Activated naive CD4-positive, alpha-beta T cell treated with anti-CD3 and anti-CD28 coated beads for 36 hours (primary cell): Measurements from ENCODE around the gene AIRE. TPM values are rescaled to one million over a fixed set of nuclear protein-coding genes. Genes with fewer than 3 reads are reported as not detected.
A peak's percentile ranks its signal among the peaks of the same experiment; 100 is the strongest.
"Not testable (repeated sequence)": the region's sequence is repeated elsewhere in the genome, so short reads cannot be mapped to it uniquely, and the experiment has no call there.

Experiments
- CTCF ChIA-PET: fragments of 350-600 bp; sonication (Branson Sonifier 250); formaldehyde crosslinking; loops from one replicate; lab custom pipeline; 2021; ENCODE audit warnings: antibody characterized with exemption; lab: Charles Lee
- DNase-seq: peaks from one replicate; pipeline ENCODE4 v3.0.0-alpha.2; 2020
- H3K27ac Mint-ChIP-seq: one replicate; pipeline ENCODE4 v1.8.0; 2021; ENCODE audit warnings: mild to moderate bottlenecking, mixed read lengths
- H3K27me3 Mint-ChIP-seq: one replicate; pipeline ENCODE4 v1.8.0; 2021; ENCODE audit warnings: low read depth, mixed read lengths
- H3K36me3 Mint-ChIP-seq: one replicate; pipeline ENCODE4 v1.8.0; 2021; ENCODE audit warnings: low read depth, mixed read lengths
- H3K4me1 Mint-ChIP-seq: one replicate; pipeline ENCODE4 v1.8.0; 2021; ENCODE audit warnings: low read depth, mixed read lengths
- H3K4me3 Mint-ChIP-seq: one replicate; pipeline ENCODE4 v1.8.0; 2021; ENCODE audit warnings: mild to moderate bottlenecking, moderate library complexity, mixed read lengths
- H3K9me3 Mint-ChIP-seq: one replicate; pipeline ENCODE4 v1.8.0; 2021; ENCODE audit warnings: mixed read lengths
- intact Hi-C: fragments of 100-400 bp; cut with micrococcal nuclease; formaldehyde crosslinking; loops from one replicate; pipeline ENCODE4 v1.15.1; 2023
- total RNA-seq, 2 experiments: library from RNA; stranded (reverse); gene quantifications; one replicate each; pipeline ENCODE4 v1.2.3, GENCODE V29; 2021

AIRE gene
- total RNA-seq, 2 experiments from 2014 or later: not detected

- peak overlapping the region; percentile 46 for H3K27ac Mint-ChIP-seq
- CTCF ChIA-PET: interaction anchor here (0.6 to 1.9 kb wide), 16 partner anchors 10 to 629 kb away, joined by 3 to 7 read pairs (median 4); partner anchors contain the start of genes DNMT3L and TRPM2
- intact Hi-C loops: loop anchor here (5.0 kb wide), 2 partner anchors 180 to 285 kb away; partner anchors contain the start of gene TRAPPC10
- H3K4me1 Mint-ChIP-seq: peaks cover 43% of the 10 kb centered on the region
- peak overlapping the region; percentile 34 for H3K4me3 Mint-ChIP-seq
- no peaks in the 10 kb centered on the region for H3K36me3 Mint-ChIP-seq
- H3K27me3 Mint-ChIP-seq: no peaks in the 10 kb centered on the region
- H3K9me3 Mint-ChIP-seq: no peaks in the 10 kb centered on the region
- DNase-seq: peak; percentile 91
These were observed 12.0 kb downstream of the AIRE start for GRCh38 chr21:44297525-44298290.

GRCh38 chr21:44298301-44298700, 12.6 kb downstream of the AIRE start:
- no peaks in the 10 kb centered on the region for H3K27me3 Mint-ChIP-seq
- no peaks in the 10 kb centered on the region for H3K36me3 Mint-ChIP-seq
- peak overlapping the region; percentile 46 for H3K27ac Mint-ChIP-seq
- CTCF ChIA-PET: interaction anchor here (0.6 to 1.9 kb wide), 16 partner anchors 11 to 629 kb away, joined by 3 to 7 read pairs (median 4); partner anchors contain the start of genes DNMT3L and TRPM2
- no peaks in the 10 kb centered on the region for H3K9me3 Mint-ChIP-seq
- peak; percentile 42 for DNase-seq
- peaks cover 49% of the 10 kb centered on the region for H3K4me1 Mint-ChIP-seq
- H3K4me3 Mint-ChIP-seq: peak overlapping the region; percentile 34
- intact Hi-C loops: loop anchor here (5.0 kb wide), 2 partner anchors 179 to 286 kb away; partner anchors contain the start of gene TRAPPC10

GRCh38 chr21:44299085-44299457, 13.4 kb downstream of the AIRE start:
- Mint-ChIP-seq H3K27me3 (no peaks in the 10 kb centered on the region), H3K4me1 (peaks cover 54% of the 10 kb centered on the region)
- peak; percentile 46 for DNase-seq

DNA sequence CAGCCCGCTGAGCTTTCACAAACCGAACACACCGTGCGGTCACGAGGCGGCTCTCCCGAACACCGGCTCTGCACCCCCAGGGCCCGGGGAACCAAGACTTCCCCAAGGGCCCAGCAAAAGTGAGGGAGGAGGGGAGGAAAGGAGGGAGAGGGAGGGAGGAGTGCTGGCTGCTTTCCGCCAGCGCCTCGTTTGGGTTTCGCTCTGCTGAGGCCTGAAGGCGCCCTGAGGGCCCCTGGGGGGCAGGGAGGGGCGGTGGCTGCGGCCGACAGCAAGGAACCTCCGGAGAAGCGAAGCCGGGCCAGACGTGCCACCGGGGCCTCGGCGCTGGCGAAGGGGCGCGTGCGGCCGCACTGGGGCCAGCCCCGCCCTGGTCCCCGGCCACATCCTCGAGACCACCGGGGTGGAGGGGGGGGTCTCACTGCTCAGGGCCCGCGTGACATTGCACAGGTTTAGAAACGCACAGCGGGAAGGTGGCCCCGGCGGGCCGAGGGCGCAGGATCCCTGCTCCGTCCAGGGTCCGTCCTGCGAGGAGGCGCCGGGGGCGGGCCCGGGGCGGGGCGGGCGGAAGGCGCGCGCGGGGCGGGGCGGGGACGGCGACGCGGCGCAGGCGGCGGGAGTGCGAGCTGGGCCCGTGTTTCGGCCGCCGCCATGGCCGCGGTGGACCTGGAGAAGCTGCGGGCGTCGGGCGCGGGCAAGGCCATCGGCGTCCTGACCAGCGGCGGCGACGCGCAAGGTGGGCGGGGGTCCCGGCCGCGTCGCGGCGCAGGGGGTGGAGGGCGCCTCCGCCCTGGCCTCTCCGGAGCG, 14.0 kb downstream of the AIRE start, which contains the start of gene PFKL:
PFKL (plus strand) TSS at position 596 of the 804 bp plus-strand sequence; CDS start at position 649, 53 bp downstream.
- CTCF ChIA-PET: no interaction called here
- H3K27ac Mint-ChIP-seq: peak within 1 kb of the TSS; percentile 87
- H3K9me3 Mint-ChIP-seq: no peaks in the 10 kb centered on the region
- no peaks in the 10 kb centered on the region for H3K36me3 Mint-ChIP-seq
- DNase-seq: peak; percentile 64
- H3K27me3 Mint-ChIP-seq: no peaks in the 10 kb centered on the region
- H3K4me3 Mint-ChIP-seq: peak within 1 kb of the TSS; percentile 78
- intact Hi-C loops: loop anchor here (1.0 to 10.0 kb wide), 5 partner anchors 40 to 287 kb away; partner anchors contain the start of genes CFAP410, LRRC3 and TRAPPC10
- H3K4me1 Mint-ChIP-seq: peaks cover 54% of the 10 kb centered on the region

More at GRCh38 chr21:44299085-44299457, 13.4 kb downstream of the AIRE start:
- intact Hi-C loops: loop anchor here (5.0 kb wide), 2 partner anchors 178 to 287 kb away; partner anchors contain the start of gene TRAPPC10
- Mint-ChIP-seq H3K9me3 (no peaks in the 10 kb centered on the region), H3K4me3 (peak overlapping the region; percentile 78), H3K27ac (peak overlapping the region; percentile 87), H3K36me3 (no peaks in the 10 kb centered on the region)
- CTCF ChIA-PET: interaction anchor here (1.3 to 1.9 kb wide), 3 partner anchors 12 to 22 kb away, joined by 5 to 7 read pairs (median 6); no protein-coding TSS in a partner anchor

DNA sequence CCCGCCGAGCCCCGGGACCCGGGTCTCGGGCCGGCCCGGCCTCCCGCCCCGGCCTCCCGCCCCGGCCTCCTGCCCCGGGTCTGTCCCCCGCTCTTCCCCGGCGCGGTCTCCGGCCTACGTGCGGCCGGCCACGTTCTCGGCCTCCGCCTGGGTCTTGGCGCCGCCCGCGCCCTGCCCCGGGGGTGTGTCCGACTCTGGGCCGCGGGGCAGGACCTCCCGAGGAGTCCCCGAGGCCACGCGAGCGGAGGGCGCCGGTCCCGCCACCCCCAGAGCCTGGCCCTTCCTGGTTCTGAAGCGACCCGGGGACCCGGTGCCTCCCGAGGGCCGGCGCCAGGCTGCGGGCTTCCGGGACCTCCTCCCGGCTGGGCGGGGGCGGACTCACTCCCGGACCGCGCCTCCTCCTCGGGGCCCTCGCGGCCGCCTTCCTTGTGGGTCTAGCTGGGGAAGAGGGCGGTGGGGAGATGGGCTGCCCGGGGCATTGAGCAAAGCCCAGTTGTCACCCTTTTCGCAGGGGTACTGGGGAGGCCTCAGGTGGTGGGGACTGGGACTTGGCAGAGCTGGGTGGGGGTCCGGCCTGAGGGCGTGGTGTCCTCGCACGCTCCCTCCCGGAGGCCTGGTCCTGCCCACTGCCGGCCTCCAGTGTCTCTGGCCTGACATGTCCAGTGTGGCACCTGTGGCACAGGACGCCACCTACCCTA, 14.7 kb downstream of the AIRE start:
- Mint-ChIP-seq H3K4me3 (peak overlapping the region; percentile 74), H3K4me1 (peaks cover 55% of the 10 kb centered on the region), H3K27me3 (no peaks in the 10 kb centered on the region), H3K27ac (peak overlapping the region; percentile 50), H3K36me3 (no peaks in the 10 kb centered on the region), H3K9me3 (no peaks in the 10 kb centered on the region)
- DNase-seq: peak; percentile 63
- intact Hi-C loops: loop anchor here (1.0 to 10.0 kb wide), 3 partner anchors 39 to 154 kb away; partner anchors contain the start of genes CFAP410 and LRRC3
- CTCF ChIA-PET: interaction anchor here (0.6 kb wide), 1 partner anchor 32 kb away, joined by 3 read pairs; no protein-coding TSS in a partner anchor

DNA sequence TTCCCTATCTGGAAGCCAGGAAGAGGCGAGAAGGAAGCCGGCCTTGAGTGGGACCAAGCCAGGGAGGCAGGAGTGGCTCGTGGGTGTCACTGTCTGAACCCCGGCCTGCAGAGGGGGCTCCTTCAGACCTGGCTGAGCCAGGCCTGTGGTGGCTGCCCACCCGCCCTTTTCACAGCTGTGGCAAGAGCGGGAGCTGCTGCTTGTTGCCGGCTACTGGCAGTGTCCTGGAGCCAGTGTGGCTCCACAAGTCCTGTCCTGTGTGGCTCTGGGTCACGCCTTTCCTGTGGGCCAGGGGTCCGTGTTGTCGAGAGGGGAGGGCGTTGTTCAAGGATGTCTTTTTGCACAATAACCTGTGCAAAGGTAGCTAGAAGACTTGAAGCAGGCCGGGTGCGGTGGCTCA, 15.5 kb downstream of the AIRE start:
- Mint-ChIP-seq H3K27ac (peak overlapping the region; percentile 50), H3K9me3 (no peaks in the 10 kb centered on the region), H3K27me3 (no peaks in the 10 kb centered on the region), H3K36me3 (no peaks in the 10 kb centered on the region), H3K4me3 (peak overlapping the region; percentile 74), H3K4me1 (peaks cover 55% of the 10 kb centered on the region)
- CTCF ChIA-PET: interaction anchor here (0.6 to 1.0 kb wide), 2 partner anchors 33 to 216 kb away, joined by 3 read pairs; no protein-coding TSS in a partner anchor
- intact Hi-C loops: loop anchor here (5.0 to 10.0 kb wide), 2 partner anchors 56 to 154 kb away; partner anchors contain the start of gene LRRC3
- DNase-seq: no peak

- peak overlapping the region; percentile 54 for H3K4me3 Mint-ChIP-seq
- H3K4me1 Mint-ChIP-seq: peaks cover 55% of the 10 kb centered on the region
- intact Hi-C loops: loop anchor here (5.0 to 10.0 kb wide), 2 partner anchors 55 to 153 kb away; partner anchors contain the start of gene LRRC3
- CTCF ChIA-PET: interaction anchor here (1.0 kb wide), 1 partner anchor 217 kb away, joined by 3 read pairs; no protein-coding TSS in a partner anchor
- peaks cover 2% of the 10 kb centered on the region for H3K36me3 Mint-ChIP-seq
- H3K27me3 Mint-ChIP-seq: no peaks in the 10 kb centered on the region
- H3K9me3 Mint-ChIP-seq: no peaks in the 10 kb centered on the region
- no peak overlapping the region for H3K27ac Mint-ChIP-seq
- no peak for DNase-seq
These were observed 16.3 kb downstream of the AIRE start for GRCh38 chr21:44301961-44302406.

DNA sequence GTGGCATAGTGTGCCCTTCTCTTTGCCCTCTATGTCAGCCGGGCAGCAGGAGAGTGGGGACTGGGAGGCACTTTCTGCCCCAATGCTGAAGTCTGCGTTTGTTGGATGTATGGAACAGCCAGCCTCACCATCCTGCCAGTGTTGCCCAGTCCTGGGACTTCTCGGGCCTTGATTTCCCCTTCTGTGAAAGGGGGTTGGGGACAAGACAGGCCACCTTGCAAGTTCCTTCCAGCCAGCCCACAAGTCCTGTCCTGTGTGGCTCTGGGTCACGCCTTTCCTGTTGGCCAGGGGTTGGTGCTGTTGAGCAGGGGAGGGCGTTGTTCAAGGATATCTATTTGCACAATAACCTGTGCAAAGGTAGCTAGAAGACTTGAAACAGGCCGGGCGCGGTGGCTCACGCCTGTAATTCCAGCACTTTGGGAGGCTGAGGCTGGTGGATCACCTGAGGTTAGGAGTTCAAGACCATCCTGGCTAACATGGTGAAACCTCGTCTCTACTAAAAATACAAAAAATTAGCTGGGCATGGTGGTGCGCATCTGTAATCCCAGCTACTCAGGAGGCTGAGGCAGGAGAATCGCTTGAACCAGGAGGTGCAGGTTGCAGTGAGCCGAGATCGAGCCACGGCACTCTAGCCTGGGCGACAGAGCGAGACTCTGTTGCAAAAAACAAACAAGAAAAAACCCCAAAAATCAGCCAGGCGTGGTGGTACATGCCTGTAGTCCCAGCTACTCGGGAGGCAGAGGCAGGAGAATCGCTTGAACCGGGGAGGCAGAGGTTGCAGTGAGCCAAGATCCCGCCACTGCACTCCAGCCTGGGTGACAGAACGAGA, 17.1 kb downstream of the AIRE start:
- H3K27me3 Mint-ChIP-seq, H3K9me3 Mint-ChIP-seq, H3K36me3 Mint-ChIP-seq, H3K27ac Mint-ChIP-seq: not testable (repeated sequence)
- intact Hi-C loops: loop anchor here (5.0 to 10.0 kb wide), 2 partner anchors 55 to 152 kb away; partner anchors contain the start of gene LRRC3
- CTCF ChIA-PET: interaction anchor here (0.6 to 0.7 kb wide), 2 partner anchors 35 to 186 kb away, joined by 3 read pairs; no protein-coding TSS in a partner anchor
- H3K4me3 Mint-ChIP-seq: peak overlapping the region; percentile 54
- peak; percentile 35 for DNase-seq
- peaks cover 51% of the 10 kb centered on the region for H3K4me1 Mint-ChIP-seq

- intact Hi-C loops: loop anchor here (5.0 to 10.0 kb wide), 2 partner anchors 54 to 151 kb away; partner anchors contain the start of gene LRRC3
- Mint-ChIP-seq H3K36me3 (peaks cover 2% of the 10 kb centered on the region), H3K4me1 (peaks cover 43% of the 10 kb centered on the region), H3K27ac (no peak overlapping the region), H3K9me3 (no peaks in the 10 kb centered on the region), H3K4me3 (no peak overlapping the region), H3K27me3 (no peaks in the 10 kb centered on the region)
- no peak for DNase-seq
- CTCF ChIA-PET: interaction anchor here (0.6 kb wide), 1 partner anchor 185 kb away, joined by 3 read pairs; no protein-coding TSS in a partner anchor
These were observed 17.9 kb downstream of the AIRE start for GRCh38 chr21:44303490-44303981.

GRCh38 chr21:44304011-44304616, 18.4 kb downstream of the AIRE start:
- no peak overlapping the region for H3K4me3 Mint-ChIP-seq
- intact Hi-C loops: loop anchor here (5.0 to 10.0 kb wide), 2 partner anchors 53 to 151 kb away; partner anchors contain the start of gene LRRC3
- peaks cover 2% of the 10 kb centered on the region for H3K36me3 Mint-ChIP-seq
- CTCF ChIA-PET: interaction anchor here (0.7 kb wide), 1 partner anchor 8 kb away, joined by 3 read pairs; no protein-coding TSS in a partner anchor
- H3K4me1 Mint-ChIP-seq: peaks cover 39% of the 10 kb centered on the region
- no peaks in the 10 kb centered on the region for H3K9me3 Mint-ChIP-seq
- H3K27me3 Mint-ChIP-seq: no peaks in the 10 kb centered on the region
- DNase-seq: no peak
- no peak overlapping the region for H3K27ac Mint-ChIP-seq
